SK-N-MC (cell line): ENCODE data around the gene CHRM3.

Experiments
- DNase-seq: peaks from one replicate; pipeline ENCODE4 v3.0.0-alpha.2; 2011; ENCODE audit warnings: low read depth, low spot score
- H3K27ac ChIP-seq: fragments of 200-600 bp; sonication (generic); 2 replicates; pipeline ENCODE4 v1.5.1; 2016; ENCODE audit warnings: mixed run types
- H3K36me3 ChIP-seq: fragments of 200-600 bp; sonication (generic); 2 replicates; pipeline ENCODE4 v1.6.1; 2017; ENCODE audit warnings: antibody characterized with exemption, low read length, mixed read lengths; ENCODE audit not compliant: insufficient read depth
- H3K4me3 ChIP-seq: fragments of 200-600 bp; sonication (generic); 2 replicates; pipeline ENCODE4 v1.5.1; 2016
- H3K9ac ChIP-seq: fragments of 200-600 bp; sonication (generic); 2 replicates; pipeline ENCODE4 v1.8.0; 2017; ENCODE audit warnings: mixed run types, mixed read lengths; ENCODE audit not compliant: insufficient read length
- H3K9me3 ChIP-seq: fragments of 200-600 bp; sonication (generic); 2 replicates; pipeline ENCODE4 v1.6.1; 2017; ENCODE audit warnings: low read depth, mild to moderate bottlenecking, antibody characterized with exemption, low read length, moderate library complexity, mixed read lengths
- EZH2 ChIP-seq: fragments of 200-600 bp; sonication (generic); IDR thresholded peaks from one replicate; pipeline ENCODE4 v1.6.1; 2017; ENCODE audit warnings: antibody characterized with exemption
- FOXP2 ChIP-seq: optimal IDR thresholded peaks from 2 replicates; pipeline ENCODE3; 2011; ENCODE audit warnings: mild to moderate bottlenecking, moderate library complexity; ENCODE audit not compliant: insufficient read depth; ENCODE audit errors: extremely low read length, control extremely low read depth
- POLR2AphosphoS5 ChIP-seq: IDR thresholded peaks from 2 replicates; pipeline ENCODE4 v1.6.1; 2012; ENCODE audit warnings: mild to moderate bottlenecking, low read depth, low read length, borderline replicate concordance

CHRM3 gene

DNA sequence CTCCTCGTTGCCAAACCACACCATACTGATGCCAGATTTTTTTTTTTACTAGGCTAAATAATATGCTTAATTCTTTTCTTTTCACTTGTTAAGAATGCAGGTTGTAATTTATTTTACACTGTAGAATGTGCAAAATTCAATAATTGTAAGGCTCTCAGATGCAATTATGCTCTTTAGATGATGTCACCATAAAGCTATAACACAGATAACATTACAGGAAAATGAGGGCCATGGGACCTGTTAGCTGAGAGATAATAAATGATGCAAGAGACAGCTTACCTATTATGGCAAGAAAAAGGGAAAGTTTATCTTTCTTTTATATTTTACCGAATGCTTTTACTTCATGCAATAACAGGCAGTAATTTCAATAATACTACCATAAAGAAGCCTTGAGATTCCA, 35.4 kb downstream of the CHRM3 start:
- Histone ChIP-seq H3K4me3 (no peak overlapping the region), H3K9ac (no peak overlapping the region), H3K36me3 (no peaks in the 10 kb centered on the region), H3K9me3 (no peaks in the 10 kb centered on the region), H3K27ac (no peak overlapping the region)
- TF ChIP-seq EZH2: no peak
- TF ChIP-seq FOXP2: no peak
- TF ChIP-seq POLR2AphosphoS5: no peak
- no peak for DNase-seq

DNA sequence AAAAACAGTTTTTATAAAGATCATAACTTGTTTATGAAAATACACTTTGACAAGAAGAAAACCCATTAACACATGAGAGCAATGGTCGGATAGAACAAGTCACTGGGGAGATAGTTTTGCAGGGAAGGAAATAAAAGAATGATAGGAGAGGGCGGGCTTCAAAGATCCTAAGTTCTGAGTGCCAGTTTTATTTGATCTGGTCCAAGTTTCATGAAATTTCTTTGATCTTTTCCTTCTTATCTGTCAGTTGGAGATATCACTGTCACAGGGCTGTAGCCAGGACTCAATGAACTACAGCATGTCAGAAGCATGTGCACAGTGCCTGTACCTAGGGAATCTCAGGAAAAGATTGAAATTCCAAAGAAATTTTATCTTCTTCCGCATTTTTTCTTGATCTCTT, 36.5 kb downstream of the CHRM3 start:
- no peak overlapping the region for H3K9ac ChIP-seq
- DNase-seq: no peak
- no peaks in the 10 kb centered on the region for H3K36me3 ChIP-seq
- H3K27ac ChIP-seq: no peak overlapping the region
- H3K9me3 ChIP-seq: no peaks in the 10 kb centered on the region
- H3K4me3 ChIP-seq: no peak overlapping the region
- TF ChIP-seq POLR2AphosphoS5: no peak
- TF ChIP-seq EZH2: no peak

DNA sequence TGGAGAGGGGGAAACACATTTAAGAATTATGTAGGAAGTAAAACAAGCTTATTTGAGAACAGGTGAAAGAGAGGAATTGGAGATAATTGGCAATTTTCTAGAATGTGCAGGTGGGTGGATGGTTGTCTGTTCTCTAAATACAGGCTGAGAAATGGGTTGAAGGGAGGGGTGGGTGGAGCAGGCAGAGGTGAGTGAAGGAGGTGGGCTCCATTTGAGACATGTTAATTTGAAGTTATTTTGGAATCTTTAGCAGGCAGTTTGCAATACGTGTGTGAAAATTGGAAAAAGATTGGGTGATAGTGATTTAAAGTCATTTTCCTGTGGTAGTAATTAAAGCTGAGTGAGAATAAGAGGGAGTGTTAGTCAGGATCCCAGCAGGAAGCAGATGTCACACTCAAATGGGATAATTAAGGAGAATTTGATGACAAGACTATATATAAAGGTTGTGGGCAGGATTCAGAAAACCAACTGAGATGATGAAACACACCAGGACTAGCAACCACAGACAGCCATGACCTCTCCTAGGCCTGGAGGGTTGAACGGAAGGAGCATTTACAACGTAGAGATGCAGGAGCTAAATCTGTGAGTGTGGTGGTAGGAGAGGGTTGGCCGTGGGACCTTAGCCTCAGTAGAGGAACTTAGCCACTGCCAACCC, 40.6 kb downstream of the CHRM3 start:
- TF ChIP-seq FOXP2 (no peak), EZH2 (no peak), POLR2AphosphoS5 (no peak)
- Histone ChIP-seq H3K4me3 (no peak overlapping the region), H3K9me3 (no peaks in the 10 kb centered on the region), H3K27ac (no peak overlapping the region), H3K9ac (no peak overlapping the region), H3K36me3 (no peaks in the 10 kb centered on the region)
- DNase-seq: no peak

DNA sequence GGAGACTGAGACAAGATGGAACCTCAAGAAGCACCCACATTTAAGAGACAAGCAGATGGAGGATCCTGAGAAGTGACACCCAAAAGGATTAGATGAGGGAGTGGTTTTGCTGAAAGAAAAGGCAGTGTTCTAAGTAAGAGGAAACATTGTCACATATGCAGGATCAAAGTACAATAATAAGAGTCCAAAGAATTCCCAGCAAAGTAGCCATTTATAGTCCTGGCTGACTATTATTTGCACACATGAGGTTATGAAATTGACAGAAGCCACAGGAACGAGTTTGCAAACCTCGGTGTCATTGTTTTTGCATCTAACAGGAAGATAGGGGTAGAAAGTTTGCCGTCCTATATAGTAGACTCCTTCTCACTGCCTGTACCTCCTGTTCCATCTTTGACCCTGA, 41.3 kb downstream of the CHRM3 start:
- no peak for TF ChIP-seq FOXP2
- DNase-seq: no peak
- Histone ChIP-seq H3K4me3 (no peak overlapping the region), H3K36me3 (no peaks in the 10 kb centered on the region), H3K9me3 (no peaks in the 10 kb centered on the region), H3K27ac (no peak overlapping the region), H3K9ac (no peak overlapping the region)

DNA sequence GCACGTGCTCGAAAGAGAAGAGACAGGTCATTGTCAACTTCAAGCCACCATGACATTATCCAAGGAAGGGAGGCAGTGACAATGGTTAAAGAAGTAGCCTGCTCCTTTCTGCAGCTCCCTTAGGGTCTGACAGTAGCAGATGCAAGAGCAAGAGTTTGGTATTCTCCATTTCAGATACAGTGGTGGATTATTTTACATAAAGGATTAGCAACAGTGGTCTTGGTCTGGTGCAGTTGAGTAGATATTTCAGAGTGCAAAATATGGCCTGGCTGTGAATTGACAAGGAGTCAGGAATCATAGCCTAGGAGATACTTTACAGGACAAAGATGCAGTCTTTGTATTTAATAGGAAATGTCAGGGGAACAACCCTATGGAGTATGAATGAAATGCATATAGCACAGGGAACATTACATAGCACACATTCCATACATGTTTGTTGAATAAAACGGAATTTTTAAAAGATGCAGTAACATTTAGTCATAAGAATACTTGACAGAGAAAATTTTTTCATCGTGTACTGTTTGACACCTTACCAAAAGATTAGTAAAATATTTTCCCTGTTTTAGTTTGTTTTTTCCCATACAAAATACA, 41.8 kb downstream of the CHRM3 start:
- DNase-seq: no peak
- no peak overlapping the region for H3K4me3 ChIP-seq
- H3K9me3 ChIP-seq: no peaks in the 10 kb centered on the region
- H3K9ac ChIP-seq: no peak overlapping the region
- H3K27ac ChIP-seq: no peak overlapping the region
- TF ChIP-seq EZH2 (no peak), POLR2AphosphoS5 (no peak), FOXP2 (no peak)
- H3K36me3 ChIP-seq: no peaks in the 10 kb centered on the region

DNA sequence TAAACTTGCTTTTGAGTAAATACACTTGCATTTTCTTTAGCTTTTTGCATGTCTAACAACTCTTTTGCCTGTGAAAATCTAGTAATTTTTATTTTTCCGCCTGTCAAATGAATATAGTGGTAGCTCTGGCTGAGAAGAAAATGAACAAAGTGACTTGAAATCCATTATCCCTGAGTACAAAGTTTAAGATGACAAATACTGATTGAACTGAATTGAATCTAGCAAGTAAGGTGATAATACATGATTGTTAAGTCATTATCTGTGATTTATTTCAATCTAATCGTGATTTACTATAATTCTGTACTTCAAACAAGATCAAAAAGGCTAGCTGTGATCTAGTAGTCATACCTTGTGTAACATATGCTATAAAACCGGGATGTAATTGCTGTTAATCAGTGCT, 42.8 kb downstream of the CHRM3 start:
- Histone ChIP-seq H3K4me3 (no peak overlapping the region), H3K9ac (no peak overlapping the region), H3K36me3 (no peaks in the 10 kb centered on the region), H3K9me3 (no peaks in the 10 kb centered on the region), H3K27ac (no peak overlapping the region)
- no peak for DNase-seq
- TF ChIP-seq POLR2AphosphoS5 (no peak), EZH2 (no peak)

DNA sequence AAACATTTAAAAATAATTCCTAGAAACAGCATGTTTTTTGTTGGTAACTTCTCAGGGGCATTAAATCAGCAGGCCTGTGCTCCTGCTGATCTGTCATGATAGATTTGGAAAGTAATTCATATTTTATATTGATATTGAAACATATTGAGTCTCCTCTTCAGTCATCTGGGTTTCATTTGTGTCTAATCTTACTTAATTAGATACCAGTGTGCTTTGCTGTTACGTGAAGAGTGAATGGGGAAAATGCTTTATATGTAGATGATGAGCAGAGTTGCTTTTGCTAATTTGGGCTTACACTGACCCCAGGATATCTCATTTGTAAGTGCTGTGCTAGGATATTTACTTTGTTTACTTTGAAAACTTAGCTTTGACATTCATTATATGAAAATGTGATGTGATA, 45.9 kb downstream of the CHRM3 start:
- no peaks in the 10 kb centered on the region for H3K9me3 ChIP-seq

DNA sequence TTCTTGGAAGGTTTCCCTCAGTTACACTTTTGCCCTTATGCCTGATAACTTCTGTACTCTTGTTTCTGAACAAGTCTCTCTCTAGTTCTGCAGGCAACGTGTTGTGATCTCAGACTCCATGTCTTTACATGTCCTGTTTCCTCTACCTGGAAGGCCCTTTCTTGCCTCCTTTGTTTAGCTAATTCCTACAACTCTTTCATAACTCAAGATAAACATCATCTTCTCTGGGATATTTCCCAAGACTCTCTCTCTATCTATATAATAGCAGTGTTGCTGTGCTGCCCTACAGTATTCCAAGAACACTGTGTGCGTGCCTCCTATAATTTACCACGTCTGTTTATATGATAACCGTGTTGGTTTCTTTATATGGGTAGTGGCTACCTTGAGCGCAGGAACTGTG, 47.8 kb downstream of the CHRM3 start:
- no peak overlapping the region for H3K4me3 ChIP-seq
- no peak for DNase-seq
- no peak overlapping the region for H3K9ac ChIP-seq
- TF ChIP-seq FOXP2: no peak
- TF ChIP-seq EZH2: no peak
- no peak for TF ChIP-seq POLR2AphosphoS5
- no peaks in the 10 kb centered on the region for H3K36me3 ChIP-seq
- H3K9me3 ChIP-seq: no peaks in the 10 kb centered on the region
- no peak overlapping the region for H3K27ac ChIP-seq

More for the DNA sequence above, 45.9 kb downstream of the CHRM3 start:
- H3K36me3 ChIP-seq: no peaks in the 10 kb centered on the region
- no peak for DNase-seq
- no peak overlapping the region for H3K4me3 ChIP-seq
- TF ChIP-seq EZH2 (no peak), FOXP2 (no peak), POLR2AphosphoS5 (no peak)
- H3K9ac ChIP-seq: no peak overlapping the region
- no peak overlapping the region for H3K27ac ChIP-seq
